Stomach smooth muscle (tissue), 2 donors: ENCODE results near the gene PSMD4.
A peak's percentile ranks its signal among the peaks of the same experiment; 100 is the strongest.
"Not testable (repeated sequence)": the region's sequence is repeated elsewhere in the genome, so short reads cannot be mapped to it uniquely, and the experiment has no call there.

Source experiments
- H3K27ac ChIP-seq: one replicate; pipeline ENCODE4 v1.7.0; 2013; ENCODE audit warnings: mild to moderate bottlenecking, low read length, inconsistent platforms
- H3K27me3 ChIP-seq, 2 donors: one replicate each; pipeline ENCODE4 v1.7.0; 2013; ENCODE audit warnings: low read length in 2 of 2; ENCODE audit not compliant: insufficient read depth in 2 of 2, control insufficient read depth in 1 of 2
- H3K36me3 ChIP-seq, 2 donors: one replicate each; pipeline ENCODE4 v1.7.0; 2013; ENCODE audit warnings: low read length in 2 of 2; ENCODE audit not compliant: control insufficient read depth in 2 of 2, insufficient read depth in 2 of 2
- H3K4me1 ChIP-seq: one replicate; pipeline ENCODE4 v1.7.0; 2013; ENCODE audit warnings: low read length; ENCODE audit not compliant: control insufficient read depth, insufficient read depth
- H3K4me3 ChIP-seq, 2 donors: one replicate each; pipeline ENCODE4 v1.7.0; 2013; ENCODE audit warnings: low read length in 2 of 2
- H3K9ac ChIP-seq, 2 donors: one replicate each; pipeline ENCODE4 v1.7.0; 2013; ENCODE audit warnings: low read length in 2 of 2, mild to moderate bottlenecking in 1 of 2
- H3K9me3 ChIP-seq, 2 donors: one replicate each; pipeline ENCODE4 v1.7.0; 2013; ENCODE audit warnings: low read length in 2 of 2; ENCODE audit not compliant: control insufficient read depth in 2 of 2
- donor health status: healthy.
- donor health status: Pancreatic carcinoma.

PSMD4 gene

GRCh38 chr1:151254217-151255213 lies at the start of gene PSMD4:
Gene PSMD4 (plus strand): TSS chr1:151254734. CDS start chr1:151254783, 49 bp downstream.
- peak within 1 kb of the TSS; percentile 77 to 96 for H3K9ac ChIP-seq
- H3K4me1 ChIP-seq: peaks cover 10% of the 10 kb centered on the region

DNA sequence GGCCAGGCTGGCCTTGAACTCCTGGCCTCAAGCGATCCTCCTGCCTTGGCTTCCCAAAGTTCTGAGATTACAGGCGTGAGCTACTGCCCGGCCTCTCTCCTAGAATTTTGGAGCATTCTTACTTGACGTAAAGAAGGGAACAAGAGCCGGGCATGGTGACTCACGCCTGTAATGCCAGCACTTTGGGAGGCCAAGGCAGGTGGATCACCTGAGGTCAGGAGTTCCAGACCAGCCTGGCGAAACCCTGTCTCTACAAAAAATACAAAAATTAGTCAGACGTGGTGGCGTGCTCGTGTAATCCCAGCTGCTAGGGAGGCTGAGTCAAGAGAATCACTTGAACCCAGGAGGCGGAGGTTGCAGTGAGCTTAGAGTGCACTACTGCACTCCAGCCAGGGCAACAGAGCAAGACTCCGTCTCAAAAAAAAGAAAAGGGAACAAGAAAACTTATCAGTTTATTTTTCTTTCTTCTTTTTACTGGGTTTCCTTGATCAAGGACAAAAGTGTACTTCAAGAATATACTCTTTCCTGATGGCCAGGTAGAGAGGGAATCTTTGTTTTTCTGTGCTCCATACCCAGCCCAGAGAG lies 49.1 kb upstream of the PSMD4 start:
- not testable (repeated sequence) for H3K27ac ChIP-seq, H3K36me3 ChIP-seq, H3K9ac ChIP-seq, H3K4me1 ChIP-seq, H3K9me3 ChIP-seq, H3K4me3 ChIP-seq, H3K27me3 ChIP-seq

More at GRCh38 chr1:151254217-151255213, at the start of gene PSMD4:
- H3K36me3 ChIP-seq: peaks cover 0 to 3% of the 10 kb centered on the region in 2 donors
- no peaks in the 10 kb centered on the region for H3K27me3 ChIP-seq
- peak within 1 kb of the TSS; percentile 87 for H3K4me3 ChIP-seq
- H3K27ac ChIP-seq: peak within 1 kb of the TSS; percentile 70
- H3K9me3 ChIP-seq: no peaks in the 10 kb centered on the region

GRCh38 chr1:151210830-151211229 lies 43.7 kb upstream of the PSMD4 start:
- no peak overlapping the region for H3K9ac ChIP-seq
- H3K9me3 ChIP-seq: no peaks in the 10 kb centered on the region
- H3K27me3 ChIP-seq: no peaks in the 10 kb centered on the region
- peaks cover 4 to 9% of the 10 kb centered on the region in 2 donors for H3K36me3 ChIP-seq
- H3K27ac ChIP-seq: no peak overlapping the region
- peaks cover 4% of the 10 kb centered on the region for H3K4me1 ChIP-seq
- no peak overlapping the region for H3K4me3 ChIP-seq

DNA sequence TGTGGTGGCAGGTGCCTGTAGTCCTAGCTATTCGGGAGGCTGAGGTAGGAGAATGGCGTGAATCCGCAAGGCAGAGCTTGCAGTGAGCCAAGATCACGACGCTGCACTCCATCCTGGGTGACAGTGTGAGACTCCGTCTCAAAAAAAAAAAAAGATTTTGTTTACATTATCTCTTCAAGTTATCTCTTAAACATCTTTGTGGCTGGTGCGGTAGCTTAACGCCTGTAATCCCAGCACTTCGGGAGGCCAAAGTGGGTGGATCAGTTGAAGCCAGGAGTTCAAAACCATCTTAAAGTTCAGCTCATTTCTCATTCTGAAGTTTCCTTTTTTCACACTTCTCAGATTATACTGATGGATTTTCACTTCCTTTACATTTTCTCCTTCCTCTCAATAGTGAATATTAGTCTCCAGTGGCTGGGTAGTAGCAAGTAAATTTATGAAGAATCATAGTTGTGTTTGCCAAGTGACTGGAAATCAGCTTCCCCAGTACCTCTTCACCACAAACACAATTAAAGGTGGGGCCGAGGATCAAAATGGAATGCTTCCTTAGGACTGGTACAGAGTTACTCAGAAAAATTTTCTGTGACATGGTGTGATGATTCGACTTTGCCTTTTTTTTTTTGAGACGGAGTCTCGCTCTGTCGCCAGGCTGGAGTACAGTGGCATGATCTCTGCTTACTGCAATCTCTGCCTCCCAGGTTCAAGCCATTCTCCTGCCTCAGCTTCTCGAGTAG lies 42.4 kb upstream of the PSMD4 start:
- no peaks in the 10 kb centered on the region for H3K27me3 ChIP-seq
- H3K4me1 ChIP-seq: peaks cover 4% of the 10 kb centered on the region
- H3K27ac ChIP-seq: no peak overlapping the region
- H3K36me3 ChIP-seq: peaks cover under 1 to 7% of the 10 kb centered on the region in 2 donors
- no peaks in the 10 kb centered on the region for H3K9me3 ChIP-seq
- no peak overlapping the region for H3K9ac ChIP-seq
- no peak overlapping the region for H3K4me3 ChIP-seq

GRCh38 chr1:151213560-151213959 lies 41.0 kb upstream of the PSMD4 start:
- H3K9ac ChIP-seq: no peak overlapping the region
- H3K4me1 ChIP-seq: peaks cover 4% of the 10 kb centered on the region
- H3K27me3 ChIP-seq: no peaks in the 10 kb centered on the region
- peaks cover 0 to 3% of the 10 kb centered on the region in 2 donors for H3K36me3 ChIP-seq
- H3K4me3 ChIP-seq: no peak overlapping the region
- H3K9me3 ChIP-seq: no peaks in the 10 kb centered on the region
- no peak overlapping the region for H3K27ac ChIP-seq

DNA sequence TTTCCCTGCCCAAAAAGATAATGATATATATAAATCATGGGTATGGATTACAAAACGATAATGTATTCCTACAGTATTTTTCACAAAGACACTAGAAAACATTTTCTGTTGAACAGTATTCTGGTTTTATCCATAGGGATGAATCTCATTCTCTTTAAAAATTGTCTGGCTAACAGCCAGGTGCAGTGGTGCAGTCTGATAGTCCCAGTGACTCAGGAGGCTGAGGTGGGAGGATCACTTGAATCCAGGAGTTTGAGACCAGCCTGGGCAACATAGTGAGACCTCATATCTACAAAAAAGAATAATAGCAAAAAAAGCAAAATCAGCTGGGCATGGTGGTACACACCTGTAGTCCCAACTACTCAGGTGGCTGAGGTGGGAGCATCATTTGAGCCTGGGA lies 32.9 kb upstream of the PSMD4 start:
- peaks cover 5 to 9% of the 10 kb centered on the region in 2 donors for H3K36me3 ChIP-seq
- H3K9ac ChIP-seq: no peak overlapping the region
- H3K9me3 ChIP-seq: no peaks in the 10 kb centered on the region
- H3K27ac ChIP-seq: no peak overlapping the region
- no peaks in the 10 kb centered on the region for H3K27me3 ChIP-seq
- H3K4me3 ChIP-seq: no peak overlapping the region
- no peaks in the 10 kb centered on the region for H3K4me1 ChIP-seq

DNA sequence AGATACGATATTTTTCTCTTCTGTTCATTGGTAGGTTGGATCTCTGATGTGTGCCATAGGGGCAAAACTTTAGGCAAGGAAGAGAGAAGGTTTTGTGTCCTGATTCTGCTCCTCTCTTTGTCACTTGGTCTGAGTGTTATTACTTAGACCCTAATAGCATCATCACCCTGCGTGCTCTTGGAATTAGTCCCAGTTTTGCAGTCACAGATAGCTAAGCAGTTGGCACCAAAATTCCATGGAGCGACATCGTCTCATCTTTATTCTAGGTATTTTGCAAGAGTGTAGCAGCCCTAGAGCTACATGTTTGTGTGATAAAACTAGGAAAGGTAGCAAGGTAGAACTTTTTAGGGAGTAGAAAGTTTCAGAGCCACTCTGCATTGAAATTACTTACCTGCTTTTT lies 32.4 kb upstream of the PSMD4 start:
- Histone ChIP-seq H3K27ac (no peak overlapping the region), H3K9ac (no peak overlapping the region), H3K4me3 (no peak overlapping the region), H3K4me1 (no peaks in the 10 kb centered on the region), H3K36me3 (peaks cover 5 to 10% of the 10 kb centered on the region in 2 donors), H3K27me3 (no peaks in the 10 kb centered on the region), H3K9me3 (no peaks in the 10 kb centered on the region)

GRCh38 chr1:151235235-151235634 lies 19.3 kb upstream of the PSMD4 start:
- H3K4me1 ChIP-seq: no peaks in the 10 kb centered on the region
- H3K9ac ChIP-seq: no peak overlapping the region
- H3K9me3 ChIP-seq: no peaks in the 10 kb centered on the region
- H3K27me3 ChIP-seq: no peaks in the 10 kb centered on the region
- peaks cover 67 to 69% of the 10 kb centered on the region in 2 donors for H3K36me3 ChIP-seq
- no peak overlapping the region for H3K27ac ChIP-seq
- H3K4me3 ChIP-seq: no peak overlapping the region

- Histone ChIP-seq H3K4me1 (no peaks in the 10 kb centered on the region), H3K36me3 (peaks cover 63 to 64% of the 10 kb centered on the region in 2 donors), H3K27ac (no peak overlapping the region)
These were observed 16.7 kb upstream of the PSMD4 start for GRCh38 chr1:151237678-151238466.

GRCh38 chr1:151238467-151238739 lies 16.1 kb upstream of the PSMD4 start:
- Histone ChIP-seq H3K36me3 (peaks cover 67% of the 10 kb centered on the region in 2 donors), H3K9ac (no peak overlapping the region), H3K4me1 (no peaks in the 10 kb centered on the region), H3K9me3 (no peaks in the 10 kb centered on the region), H3K27me3 (no peaks in the 10 kb centered on the region), H3K4me3 (no peak overlapping the region), H3K27ac (no peak overlapping the region)

More at GRCh38 chr1:151237678-151238466, 16.7 kb upstream of the PSMD4 start:
- Histone ChIP-seq H3K9me3 (no peaks in the 10 kb centered on the region), H3K27me3 (no peaks in the 10 kb centered on the region), H3K9ac (no peak overlapping the region), H3K4me3 (no peak overlapping the region)
